IPS-18a (cell line): Measurements from ENCODE around the gene METTL17.

Experiments used
- H3K27ac ChIP-seq: one replicate; pipeline ENCODE4 v1.5.1; 2013; ENCODE audit warnings: low read length
- H3K27me3 ChIP-seq: one replicate; pipeline ENCODE4 v1.6.1; 2013; ENCODE audit warnings: mild to moderate bottlenecking, low read length; ENCODE audit not compliant: control insufficient read depth, insufficient read depth
- H3K36me3 ChIP-seq: one replicate; pipeline ENCODE4 v1.6.1; 2013; ENCODE audit warnings: low read depth, low read length; ENCODE audit not compliant: control insufficient read depth
- H3K4me1 ChIP-seq: one replicate; pipeline ENCODE4 v1.6.1; 2013; ENCODE audit warnings: low read depth, low read length; ENCODE audit not compliant: control insufficient read depth
- H3K4me3 ChIP-seq: one replicate; pipeline ENCODE4 v1.5.1; 2013; ENCODE audit warnings: low read length
- H3K9ac ChIP-seq: one replicate; pipeline ENCODE4 v1.6.1; 2013; ENCODE audit warnings: mild to moderate bottlenecking, low read length, moderate library complexity
- H3K9me3 ChIP-seq: one replicate; pipeline ENCODE4 v1.6.1; 2013; ENCODE audit warnings: low read depth, low read length; ENCODE audit not compliant: control insufficient read depth

Gene METTL17

GRCh38 chr14:21026988-21027315, 37.2 kb downstream of the METTL17 start:
- Histone ChIP-seq H3K4me1 (peaks cover 18% of the 10 kb centered on the region), H3K27me3 (peaks cover 40% of the 10 kb centered on the region), H3K36me3 (no peaks in the 10 kb centered on the region), H3K9ac (no peak overlapping the region), H3K27ac (no peak overlapping the region), H3K9me3 (no peaks in the 10 kb centered on the region), H3K4me3 (no peak overlapping the region)

- H3K4me1 ChIP-seq = peaks cover 13% of the 10 kb centered on the region
- no peak within 1 kb of the TSS for H3K27ac ChIP-seq
- peaks cover 16% of the 10 kb centered on the region for H3K27me3 ChIP-seq
- no peaks in the 10 kb centered on the region for H3K9me3 ChIP-seq
- no peak within 1 kb of the TSS for H3K4me3 ChIP-seq
- no peak within 1 kb of the TSS for H3K9ac ChIP-seq
- no peaks in the 10 kb centered on the region for H3K36me3 ChIP-seq
Measured at GRCh38 chr14:21029917-21030316, 40.1 kb downstream of the METTL17 start, which contains the start of gene TPPP2. Gene TPPP2 (plus strand): TSS chr14:21030217. CDS start chr14:21030582, 365 bp downstream.

GRCh38 chr14:21030531-21030930, 40.8 kb downstream of the METTL17 start:
- H3K4me3 ChIP-seq = no peak overlapping the region
- H3K9ac ChIP-seq = no peak overlapping the region
- no peaks in the 10 kb centered on the region for H3K9me3 ChIP-seq
- peaks cover 13% of the 10 kb centered on the region for H3K4me1 ChIP-seq
- peaks cover 16% of the 10 kb centered on the region for H3K27me3 ChIP-seq
- no peak overlapping the region for H3K27ac ChIP-seq
- no peaks in the 10 kb centered on the region for H3K36me3 ChIP-seq

- Histone ChIP-seq H3K36me3 (no peaks in the 10 kb centered on the region), H3K4me1 (no peaks in the 10 kb centered on the region), H3K9me3 (no peaks in the 10 kb centered on the region), H3K4me3 (no peak overlapping the region), H3K27ac (no peak overlapping the region), H3K9ac (no peak overlapping the region), H3K27me3 (peaks cover under 1% of the 10 kb centered on the region)
Measured at GRCh38 chr14:21032326-21033132, 42.7 kb downstream of the METTL17 start.

- Histone ChIP-seq H3K36me3 (no peaks in the 10 kb centered on the region), H3K4me1 (no peaks in the 10 kb centered on the region), H3K4me3 (no peak overlapping the region), H3K27ac (no peak overlapping the region), H3K27me3 (no peaks in the 10 kb centered on the region), H3K9ac (no peak overlapping the region), H3K9me3 (no peaks in the 10 kb centered on the region)
Measured at GRCh38 chr14:21033133-21033698, 43.4 kb downstream of the METTL17 start.

- Histone ChIP-seq H3K4me1 (peaks cover 12% of the 10 kb centered on the region), H3K9me3 (no peaks in the 10 kb centered on the region), H3K27me3 (no peaks in the 10 kb centered on the region), H3K36me3 (no peaks in the 10 kb centered on the region), H3K9ac (no peak within 1 kb of the TSS), H3K27ac (no peak within 1 kb of the TSS), H3K4me3 (no peak within 1 kb of the TSS)
Measured at GRCh38 chr14:21034707-21035106, 44.9 kb downstream of the METTL17 start, which contains the start of gene RNASE13. Gene RNASE13 (minus strand): TSS chr14:21034807. CDS start chr14:21034288, 519 bp downstream.

GRCh38 chr14:21036751-21037150, 47.0 kb downstream of the METTL17 start:
- no peak overlapping the region for H3K4me3 ChIP-seq
- H3K36me3 ChIP-seq = no peaks in the 10 kb centered on the region
- H3K4me1 ChIP-seq = peaks cover 15% of the 10 kb centered on the region
- no peak overlapping the region for H3K27ac ChIP-seq
- no peaks in the 10 kb centered on the region for H3K9me3 ChIP-seq
- no peaks in the 10 kb centered on the region for H3K27me3 ChIP-seq
- no peak overlapping the region for H3K9ac ChIP-seq

GRCh38 chr14:21037156-21037555, 47.4 kb downstream of the METTL17 start:
- no peaks in the 10 kb centered on the region for H3K36me3 ChIP-seq
- H3K4me3 ChIP-seq = no peak overlapping the region
- H3K4me1 ChIP-seq = peaks cover 15% of the 10 kb centered on the region
- H3K27me3 ChIP-seq = no peaks in the 10 kb centered on the region
- H3K27ac ChIP-seq = no peak overlapping the region
- no peaks in the 10 kb centered on the region for H3K9me3 ChIP-seq
- H3K9ac ChIP-seq = no peak overlapping the region

- Histone ChIP-seq H3K9me3 (no peaks in the 10 kb centered on the region), H3K27me3 (no peaks in the 10 kb centered on the region), H3K9ac (no peak overlapping the region), H3K4me1 (peaks cover 15% of the 10 kb centered on the region), H3K36me3 (no peaks in the 10 kb centered on the region), H3K4me3 (no peak overlapping the region), H3K27ac (no peak overlapping the region)
Measured at GRCh38 chr14:21038441-21039422, 49.0 kb downstream of the METTL17 start.

GRCh38 chr14:21039585-21040369, 50.0 kb downstream of the METTL17 start:
- Histone ChIP-seq H3K9ac (no peak overlapping the region), H3K4me3 (no peak overlapping the region), H3K27me3 (no peaks in the 10 kb centered on the region), H3K27ac (no peak overlapping the region), H3K9me3 (no peaks in the 10 kb centered on the region), H3K4me1 (peaks cover 15% of the 10 kb centered on the region), H3K36me3 (no peaks in the 10 kb centered on the region)
